HK-2 (cell line): ENCODE measurements around the gene SDS.
A peak's percentile ranks its signal among the peaks of the same experiment; 100 is the strongest.

Experiments
- DNase-seq: peaks from one replicate; pipeline ENCODE4 v3.0.0-alpha.2; 2018; ENCODE audit not compliant: unreplicated experiment

The SDS gene

DNA sequence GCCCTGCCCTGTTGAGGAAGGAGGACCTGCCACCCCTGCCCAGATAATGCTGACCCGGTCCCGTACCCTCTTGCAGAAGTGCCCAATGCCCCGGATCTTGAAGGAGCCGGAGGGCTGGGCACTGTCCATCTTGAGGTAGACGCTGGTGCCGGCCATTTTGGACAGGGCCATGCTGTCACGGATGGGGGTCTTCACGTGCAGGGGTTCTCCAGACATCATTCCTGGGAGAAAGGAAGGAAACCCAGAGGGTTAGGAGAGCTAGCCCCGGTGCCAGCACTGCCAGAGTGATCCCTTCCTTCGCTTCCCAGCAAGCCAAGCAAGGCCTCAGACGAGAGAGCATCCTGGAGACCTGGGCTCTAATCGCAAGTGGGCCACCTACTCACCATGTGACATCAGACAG is 4.2 kb downstream of the SDS start:
- no peak for DNase-seq

DNA sequence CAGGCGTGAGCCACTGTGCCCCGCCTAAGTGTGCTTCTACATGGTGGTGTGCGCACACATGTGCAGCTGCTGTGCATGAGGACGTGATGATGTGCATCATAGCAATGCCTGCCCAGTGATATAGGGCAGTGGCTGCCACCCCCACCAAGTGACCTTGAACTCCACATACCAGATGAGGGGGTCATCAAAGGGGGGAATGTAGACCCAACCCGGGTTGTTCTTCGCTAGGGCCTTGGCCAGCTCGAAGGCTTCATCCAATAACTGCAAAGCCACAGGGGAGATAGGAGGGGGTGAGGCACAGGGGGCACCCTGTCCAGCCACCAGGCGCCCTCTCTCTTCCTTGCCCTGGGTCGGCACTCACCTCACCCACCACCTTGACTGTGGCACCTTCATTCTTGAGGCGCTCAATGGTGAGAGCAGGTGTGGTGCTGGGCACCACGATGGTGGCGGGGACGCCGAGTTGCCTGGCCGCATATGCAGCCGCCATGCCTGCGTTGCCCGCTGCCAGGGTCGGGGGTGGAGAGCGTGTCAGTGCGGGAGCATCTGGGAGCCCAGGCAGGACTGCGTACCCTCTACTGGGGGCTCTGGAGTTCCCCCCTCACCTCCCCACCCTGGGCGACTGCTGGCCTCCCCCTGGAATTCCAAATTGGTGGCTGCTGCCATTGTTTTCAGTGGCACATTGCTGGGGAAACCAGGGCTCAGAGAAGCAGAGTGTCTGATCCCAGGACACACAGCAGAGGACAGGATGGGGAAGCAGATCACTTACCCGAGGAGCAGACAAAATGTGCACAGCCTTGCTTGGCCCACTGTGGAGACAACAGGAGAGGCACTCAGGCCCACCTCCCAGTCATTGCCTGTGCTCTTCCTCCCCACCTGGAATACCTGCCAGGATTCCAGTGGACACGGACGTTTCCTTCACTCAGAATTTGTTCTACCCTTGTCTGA is 5.1 kb downstream of the SDS start:
- DNase-seq, result no peak

- no peak for DNase-seq
Measured at GRCh38 chr12:113397497-113398197, 6.0 kb downstream of the SDS start.

- DNase-seq, result no peak
Measured at GRCh38 chr12:113396828-113397496, 6.7 kb downstream of the SDS start.

DNA sequence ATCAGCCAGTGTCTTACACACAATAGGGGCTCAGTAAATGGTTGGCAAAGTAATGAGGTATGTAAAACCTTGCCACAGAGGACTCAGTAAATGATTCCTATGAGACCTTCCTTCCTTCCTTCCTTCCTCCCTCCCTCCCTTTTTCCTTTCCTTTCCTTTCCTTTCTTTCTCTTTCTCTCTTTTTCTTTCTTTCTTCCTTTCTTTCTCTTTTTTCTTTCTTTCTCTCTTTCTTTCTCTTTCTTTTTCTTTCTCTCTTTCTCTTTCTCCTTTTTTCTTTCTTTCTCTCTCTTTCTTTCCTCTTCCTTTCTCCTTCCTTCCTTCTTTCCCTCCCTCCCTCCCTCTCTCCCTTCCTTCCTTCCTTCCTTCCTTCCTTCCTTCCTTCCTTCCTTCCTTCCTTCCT is 7.5 kb downstream of the SDS start:
- DNase-seq, result no peak

DNA sequence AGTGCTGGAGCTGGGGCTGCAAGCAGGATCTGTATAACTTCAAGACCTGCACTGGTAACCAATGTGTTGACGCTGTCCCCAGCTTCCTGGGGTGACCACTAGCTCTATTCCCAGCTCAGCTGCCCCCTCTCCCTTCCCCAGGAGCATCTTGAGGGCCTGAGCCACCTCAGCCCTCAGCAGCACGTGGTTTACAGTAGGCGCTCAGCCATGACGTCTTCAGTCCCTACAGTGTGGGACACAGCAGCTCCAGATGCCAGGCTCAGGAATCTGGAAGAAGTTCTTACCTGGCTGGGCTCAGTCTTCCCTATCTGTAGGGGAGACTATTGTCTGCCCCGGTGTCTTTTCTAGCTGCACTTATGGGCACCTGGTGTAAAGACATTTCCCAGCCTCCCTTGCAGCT is 8.6 kb downstream of the SDS start:
- no peak for DNase-seq

DNA sequence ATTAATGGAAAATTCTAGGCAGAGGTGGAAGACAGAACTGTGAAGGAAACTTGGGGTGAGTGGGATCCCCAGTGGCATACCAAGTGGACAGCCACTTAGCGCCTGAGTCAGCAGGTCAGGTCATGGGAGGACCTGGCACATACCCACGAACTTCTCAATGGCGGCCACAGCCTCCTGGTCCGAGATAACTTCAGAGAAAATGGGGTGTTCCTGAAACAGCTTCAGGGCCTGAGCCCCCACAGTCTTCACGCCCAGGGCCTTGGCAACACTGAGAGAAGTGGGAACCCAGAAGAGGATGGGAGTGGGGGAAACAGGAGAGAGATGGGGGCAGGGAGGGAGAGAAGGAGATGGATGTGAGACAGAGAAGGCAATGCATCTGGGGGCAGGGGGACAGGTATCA is 9.9 kb downstream of the SDS start:
- no peak for DNase-seq

DNA sequence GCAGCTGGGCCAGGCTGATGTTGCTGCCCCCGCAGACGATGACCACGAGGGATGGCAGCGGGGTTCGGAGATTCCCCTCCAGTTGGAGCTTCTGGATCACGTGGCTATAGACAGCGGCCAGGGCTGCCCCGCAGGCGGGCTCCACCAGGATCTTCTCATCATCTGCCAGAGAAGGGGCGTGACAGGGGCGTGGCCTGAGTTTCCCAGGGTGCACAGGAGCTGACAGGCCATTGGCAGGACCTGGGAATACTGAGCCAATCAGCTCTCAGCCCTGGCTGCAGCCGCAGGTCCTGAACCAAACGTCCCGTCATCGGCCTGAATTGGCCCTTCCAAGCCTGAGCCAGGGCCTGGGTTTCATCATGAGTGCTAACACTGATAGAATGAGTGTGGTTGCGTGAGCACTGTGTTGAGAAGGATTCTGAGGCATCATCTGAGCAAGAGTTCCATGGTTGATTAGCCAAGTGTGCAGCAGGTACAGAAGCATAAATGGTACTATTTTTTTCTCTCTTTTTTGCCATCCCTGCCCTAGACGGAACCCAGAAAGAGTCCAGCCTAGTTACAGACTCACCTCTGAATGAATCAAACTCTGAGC is 10.6 kb downstream of the SDS start:
- DNase-seq, result peak; percentile 34

DNA sequence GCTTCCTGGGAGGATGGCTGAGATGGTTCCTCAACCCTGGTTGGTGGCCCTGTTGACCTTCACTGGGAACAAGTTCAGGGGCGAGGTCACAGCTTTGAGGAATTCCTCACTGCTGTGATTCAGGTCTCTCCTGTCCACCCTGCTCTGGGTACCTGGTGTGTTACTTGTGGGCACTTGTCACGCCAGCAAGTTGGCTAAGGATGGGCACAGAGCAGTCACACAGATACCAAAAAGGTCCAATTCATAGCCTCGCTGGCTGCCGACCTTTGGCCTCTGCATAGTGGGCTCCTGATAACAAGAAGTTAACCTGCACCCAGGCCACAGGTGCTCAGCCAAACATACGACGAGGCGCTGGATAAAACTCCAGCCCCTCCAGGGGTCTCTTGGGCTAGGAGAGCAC is 11.2 kb downstream of the SDS start:
- no peak for DNase-seq

DNA sequence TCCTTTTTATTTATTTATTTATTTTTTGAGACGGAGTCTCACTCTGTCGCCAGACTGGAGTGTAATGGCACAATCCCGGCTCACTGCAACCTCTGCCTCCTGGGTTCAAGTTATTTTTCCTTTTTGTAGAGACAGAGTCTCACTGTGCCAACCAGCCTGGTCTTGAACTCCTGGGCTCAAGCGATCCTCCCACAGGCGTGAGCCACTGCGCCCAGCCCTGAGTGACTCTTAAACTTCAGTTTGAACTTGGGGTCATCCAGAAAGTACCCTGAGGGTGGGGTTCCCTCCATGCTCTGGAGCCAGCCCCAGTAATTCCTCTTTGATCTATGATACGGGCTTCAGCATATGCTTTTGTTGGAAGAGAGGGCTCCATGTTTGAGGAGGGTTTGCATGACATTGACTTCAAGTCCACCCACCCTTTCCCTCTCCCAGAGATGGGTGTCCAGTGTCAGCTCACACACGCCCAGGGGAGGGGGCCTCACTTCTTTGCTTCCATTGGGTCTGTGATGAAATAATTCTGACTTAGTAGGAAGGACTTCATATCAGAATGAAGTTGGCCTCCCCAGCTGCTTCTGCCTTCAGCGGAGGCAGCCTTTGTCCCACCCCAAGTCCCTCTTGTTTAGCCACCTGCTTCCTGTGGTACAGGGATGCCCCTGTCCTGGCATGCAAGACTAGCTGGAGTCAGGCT is 11.9 kb downstream of the SDS start:
- DNase-seq, result no peak

DNA sequence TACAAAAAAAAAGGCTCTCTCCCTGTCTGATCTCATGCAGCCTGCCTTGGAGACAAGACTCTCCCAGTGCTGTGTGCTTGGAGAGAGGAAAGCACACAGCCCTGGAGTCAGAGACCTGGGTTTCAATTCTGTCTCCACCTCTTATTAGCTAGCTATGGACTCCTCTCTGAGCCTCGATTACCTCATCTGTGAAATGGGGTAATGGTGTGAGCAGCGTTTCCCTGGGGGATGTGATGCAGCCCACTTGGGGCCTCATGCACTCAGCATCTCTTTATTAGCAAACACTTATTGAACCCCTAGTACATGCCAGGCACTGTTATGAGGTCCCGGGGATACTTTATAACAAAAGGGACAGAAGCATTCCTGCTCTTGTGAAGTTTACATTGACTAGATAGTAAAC is 12.5 kb downstream of the SDS start:
- DNase-seq, result no peak

GRCh38 chr12:113390064-113391043 is 13.3 kb downstream of the SDS start:
- DNase-seq, result no peak

DNA sequence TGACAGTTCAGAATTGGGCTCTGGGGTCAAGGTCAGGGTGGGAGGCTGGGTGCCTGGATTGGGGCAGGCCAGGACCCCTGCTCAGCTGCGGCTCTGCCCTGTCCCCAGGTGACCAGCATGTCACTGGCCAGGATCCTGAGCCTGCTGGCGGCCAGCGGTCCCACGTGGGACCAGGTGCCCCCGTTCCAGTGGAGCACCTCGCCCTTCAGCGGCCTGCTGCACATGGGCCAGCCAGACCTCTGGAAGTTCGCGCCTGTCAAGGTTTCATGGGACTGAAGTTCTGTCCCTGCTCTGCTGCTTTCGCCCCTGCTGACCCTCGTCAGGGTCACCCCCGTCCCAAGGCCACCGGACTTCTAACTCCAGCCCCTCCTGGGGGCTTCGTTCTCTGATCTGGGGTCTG is 15.3 kb downstream of the SDS start:
- no peak for DNase-seq

- no peak for DNase-seq
Measured at GRCh38 chr12:113387631-113388030, 16.1 kb downstream of the SDS start.

DNA sequence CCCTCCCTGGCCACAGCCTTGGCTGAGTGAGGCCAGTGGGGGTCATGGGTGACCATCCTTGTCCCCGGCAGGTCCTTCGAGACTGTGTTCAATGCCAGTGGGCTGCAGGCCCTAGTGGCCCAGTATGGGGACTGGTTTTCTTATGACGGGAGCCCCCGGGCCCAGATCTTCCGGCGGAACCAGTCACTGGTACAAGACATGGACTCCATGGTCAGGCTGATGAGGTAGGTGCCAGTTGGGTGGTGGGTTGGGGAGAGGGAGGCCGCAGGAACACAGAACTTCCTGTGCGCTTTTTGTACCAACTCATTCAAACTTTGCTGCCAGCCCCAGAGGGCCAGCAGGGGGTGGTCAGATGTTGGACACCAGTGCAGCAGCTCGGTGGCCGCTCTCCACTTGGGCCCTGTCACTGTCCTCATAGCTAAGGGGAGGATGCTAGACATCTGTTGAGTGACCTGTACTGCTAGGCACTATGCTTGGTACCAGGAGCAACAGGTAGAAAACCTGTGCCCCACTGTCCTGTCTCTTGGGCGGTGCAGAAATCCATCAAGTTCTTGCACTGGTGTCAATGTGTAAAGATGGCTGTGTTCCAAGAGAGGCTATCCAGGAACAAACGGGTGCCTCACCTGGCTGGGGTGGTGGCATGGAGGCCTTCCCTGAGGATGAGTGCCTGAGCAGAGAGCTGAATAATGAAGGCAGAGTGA is 16.7 kb downstream of the SDS start:
- DNase-seq, result no peak

GRCh38 chr12:113385282-113385882 is 18.3 kb downstream of the SDS start:
- DNase-seq, result no peak

GRCh38 chr12:113384778-113385177 is 18.9 kb downstream of the SDS start:
- DNase-seq, result no peak

DNA sequence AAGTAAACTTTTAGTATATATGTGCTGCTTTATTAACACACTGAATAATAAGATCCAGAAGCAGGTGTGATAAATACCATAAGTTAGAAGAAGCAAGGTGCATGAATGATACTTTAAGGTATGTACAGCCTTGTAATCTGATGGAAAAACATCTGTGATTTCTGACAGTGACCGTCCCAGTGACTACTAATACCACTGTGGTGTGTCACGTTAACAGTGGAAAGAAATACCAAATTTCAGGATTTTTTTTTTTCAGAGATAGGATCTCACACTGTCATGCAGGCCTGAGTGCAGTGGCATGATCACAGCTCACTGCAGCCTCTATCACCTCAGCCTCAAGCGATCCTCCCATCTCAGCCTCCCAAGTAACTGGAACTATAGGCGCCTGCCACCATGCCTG is 21.5 kb downstream of the SDS start:
- no peak for DNase-seq

GRCh38 chr12:113381220-113381619 is 22.5 kb downstream of the SDS start:
- DNase-seq, result no peak
